Measurements from ENCODE around the gene SP9.

SP9 gene

DNA sequence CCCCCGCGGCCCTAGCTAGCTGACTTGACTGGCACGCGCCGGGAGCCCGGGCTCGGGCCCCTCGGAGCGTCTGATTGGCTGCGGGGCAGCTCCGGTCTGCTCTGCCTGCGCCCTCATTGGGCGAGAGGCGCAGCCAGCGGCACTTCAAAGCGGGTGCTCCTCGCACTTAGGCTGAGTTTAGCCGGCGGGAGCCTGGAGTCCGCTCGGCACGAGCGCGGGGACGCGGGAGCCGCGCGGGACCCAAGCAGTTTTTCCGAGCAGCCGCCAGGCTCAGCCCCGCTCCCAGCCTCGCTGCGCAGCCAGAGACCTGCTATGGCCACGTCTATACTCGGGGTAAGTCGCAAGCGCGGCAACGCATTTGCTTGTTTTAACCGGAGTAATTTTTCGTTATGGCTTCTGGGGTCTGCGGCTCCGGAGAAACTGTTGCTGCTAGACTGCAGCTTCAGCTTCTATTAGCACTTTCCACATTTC lies at the start of gene SP9:
TSS of gene SP9 (plus strand) at position 174 of the 471 bp plus-strand sequence. CDS start at position 313, 139 bp downstream.
- peak; percentile 74 for DNase-seq (ENCODE audit: low spot score)

DNA sequence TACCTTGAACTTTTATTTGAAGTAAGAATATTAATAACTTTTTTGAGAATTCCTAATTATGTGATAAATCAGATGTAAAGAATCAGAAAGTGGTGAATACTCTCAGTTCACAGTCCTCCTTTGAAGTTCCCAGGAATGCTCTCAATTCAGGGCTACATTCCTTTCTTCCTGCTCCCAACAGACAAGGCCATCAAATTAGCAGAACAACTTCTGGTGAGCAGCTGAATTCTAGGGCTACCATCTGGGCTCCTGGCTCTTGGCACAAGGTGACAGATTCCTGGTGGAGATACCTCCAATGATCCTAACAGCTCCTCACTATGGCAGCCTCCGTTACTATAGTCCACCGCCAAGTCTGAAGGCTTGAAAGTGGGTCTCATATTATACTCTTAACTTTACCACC lies 48.6 kb upstream of the SP9 start:
- DNase-seq (ENCODE audit: low spot score): no peak

DNA sequence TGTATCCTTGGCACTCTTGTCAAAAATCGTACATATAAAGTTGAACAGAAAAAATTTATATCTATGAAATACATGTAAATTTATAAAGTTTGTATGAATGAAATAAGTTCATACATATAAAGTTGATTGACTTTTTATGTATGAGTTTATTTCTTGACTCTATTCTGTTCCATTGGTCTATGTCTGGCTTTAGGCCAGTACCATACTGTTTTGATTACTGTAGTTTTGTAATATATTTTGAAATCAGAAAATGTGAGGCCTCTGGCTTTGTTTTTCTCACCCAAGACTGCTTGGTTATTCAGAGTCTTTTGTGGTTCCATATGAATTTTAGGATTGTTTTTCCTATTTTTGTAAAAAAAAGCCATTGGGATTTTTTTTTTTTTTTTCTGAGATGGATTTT lies 41.8 kb upstream of the SP9 start:
- DNase-seq (ENCODE audit: low spot score): no peak

DNA sequence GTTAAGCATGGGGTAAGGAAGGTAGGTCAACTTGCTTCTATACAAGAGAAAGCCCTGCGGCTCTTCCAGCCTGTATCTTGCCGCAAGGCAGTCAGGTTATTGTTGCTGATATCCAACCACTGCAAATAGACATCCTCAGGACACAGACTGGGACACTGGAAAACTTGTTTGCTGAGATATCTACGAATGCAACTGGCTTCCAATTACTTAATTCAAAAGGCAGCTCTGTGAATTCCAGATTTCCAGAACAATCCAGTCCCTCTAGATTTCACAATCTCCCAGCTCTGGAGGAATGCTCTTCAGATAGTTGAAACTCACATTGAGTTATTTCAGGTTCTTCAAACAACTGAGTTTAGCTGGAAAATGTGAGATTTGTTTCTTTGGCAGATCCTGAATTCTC lies 34.6 kb upstream of the SP9 start:
- DNase-seq (ENCODE audit: low spot score): no peak

DNA sequence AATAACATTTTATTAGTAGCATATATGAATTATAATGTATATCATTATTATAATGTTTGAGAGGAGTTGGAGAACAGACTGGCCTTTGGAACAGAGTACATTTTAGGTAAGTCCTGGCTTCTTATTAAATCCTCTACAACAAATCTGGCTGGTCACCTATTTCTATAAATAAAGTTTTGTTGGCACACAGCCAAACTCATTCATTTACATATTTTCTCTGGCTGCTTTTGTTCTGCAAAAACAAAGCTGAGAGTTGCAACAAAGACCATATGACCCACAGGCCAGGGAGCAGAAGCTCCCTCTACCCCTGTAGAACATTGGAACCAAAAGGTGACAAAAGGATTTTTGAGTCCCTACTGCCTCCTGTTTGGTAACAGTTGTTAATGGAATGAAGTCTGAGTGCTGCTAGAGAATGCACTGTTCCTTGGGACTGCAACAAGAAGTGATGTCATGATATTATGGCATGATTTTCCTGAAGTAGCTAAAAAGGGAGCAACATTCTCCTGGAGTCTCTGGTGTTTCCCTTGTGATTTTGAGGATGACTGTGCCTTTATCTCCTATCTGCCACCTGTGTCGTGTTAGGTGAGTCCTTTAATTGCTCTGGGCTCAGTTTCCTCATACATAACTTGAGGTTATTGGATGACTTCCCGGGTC lies 22.0 kb upstream of the SP9 start:
- DNase-seq (ENCODE audit: low spot score): no peak

DNA sequence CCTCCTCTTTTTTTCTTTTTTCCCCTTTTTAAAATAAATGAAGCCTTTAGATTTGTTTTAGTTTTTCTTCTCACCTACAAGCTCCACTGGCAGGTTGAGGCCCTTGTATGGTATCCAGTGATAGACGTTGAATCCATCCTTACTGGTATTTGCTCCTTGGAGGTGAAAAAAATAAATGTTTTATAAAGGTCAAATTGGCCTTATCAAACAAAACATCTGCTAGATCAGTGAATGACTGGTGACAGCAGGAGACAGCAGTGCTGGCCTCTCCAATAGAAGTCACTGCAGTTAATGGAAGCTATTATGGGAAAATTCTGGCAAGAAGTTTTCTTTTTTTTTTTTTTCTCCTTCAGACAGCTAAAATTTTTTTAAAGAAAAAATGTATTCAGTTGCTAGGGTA lies 12.6 kb upstream of the SP9 start:
- no peak for DNase-seq (ENCODE audit: low spot score)

DNA sequence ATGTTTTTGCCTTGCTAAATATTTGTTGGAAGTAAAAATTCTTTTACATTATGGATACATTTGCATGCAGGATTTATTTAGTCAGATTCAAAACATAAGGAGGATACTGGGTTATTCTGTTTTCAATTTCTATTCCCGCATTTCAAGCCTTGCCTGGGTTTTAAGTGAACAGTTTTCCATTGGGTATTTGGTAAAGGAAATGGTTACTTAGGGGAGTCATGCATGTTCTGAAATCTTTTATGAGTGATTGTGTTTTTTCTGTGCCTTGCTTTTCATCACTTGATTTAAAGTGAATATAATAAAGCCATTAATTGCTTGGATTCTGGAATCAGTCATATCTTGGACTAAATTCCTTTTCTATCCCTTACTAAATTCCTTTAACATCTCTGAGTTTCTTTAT lies 12.0 kb upstream of the SP9 start:
- DNase-seq (ENCODE audit: low spot score): no peak

DNA sequence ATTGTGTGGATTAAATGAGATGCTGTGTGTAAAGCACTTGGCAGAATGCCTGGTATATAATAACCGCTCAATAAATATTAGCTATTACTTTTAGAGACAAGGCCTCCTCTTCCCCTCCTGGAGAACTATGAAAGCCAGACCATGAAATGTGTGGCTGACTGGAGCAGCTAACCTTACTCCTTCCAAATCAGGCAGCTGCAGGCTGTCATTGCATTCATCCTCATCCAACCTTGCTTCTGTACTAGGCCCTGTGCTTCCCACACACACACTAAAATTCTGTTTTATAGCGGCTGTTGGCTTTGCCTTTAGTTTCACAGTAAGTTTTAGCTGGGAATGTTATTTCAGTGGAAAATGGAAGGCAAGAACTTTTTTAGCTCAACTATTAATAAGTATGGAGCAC lies 10.2 kb upstream of the SP9 start:
- no peak for DNase-seq (ENCODE audit: low spot score)

DNA sequence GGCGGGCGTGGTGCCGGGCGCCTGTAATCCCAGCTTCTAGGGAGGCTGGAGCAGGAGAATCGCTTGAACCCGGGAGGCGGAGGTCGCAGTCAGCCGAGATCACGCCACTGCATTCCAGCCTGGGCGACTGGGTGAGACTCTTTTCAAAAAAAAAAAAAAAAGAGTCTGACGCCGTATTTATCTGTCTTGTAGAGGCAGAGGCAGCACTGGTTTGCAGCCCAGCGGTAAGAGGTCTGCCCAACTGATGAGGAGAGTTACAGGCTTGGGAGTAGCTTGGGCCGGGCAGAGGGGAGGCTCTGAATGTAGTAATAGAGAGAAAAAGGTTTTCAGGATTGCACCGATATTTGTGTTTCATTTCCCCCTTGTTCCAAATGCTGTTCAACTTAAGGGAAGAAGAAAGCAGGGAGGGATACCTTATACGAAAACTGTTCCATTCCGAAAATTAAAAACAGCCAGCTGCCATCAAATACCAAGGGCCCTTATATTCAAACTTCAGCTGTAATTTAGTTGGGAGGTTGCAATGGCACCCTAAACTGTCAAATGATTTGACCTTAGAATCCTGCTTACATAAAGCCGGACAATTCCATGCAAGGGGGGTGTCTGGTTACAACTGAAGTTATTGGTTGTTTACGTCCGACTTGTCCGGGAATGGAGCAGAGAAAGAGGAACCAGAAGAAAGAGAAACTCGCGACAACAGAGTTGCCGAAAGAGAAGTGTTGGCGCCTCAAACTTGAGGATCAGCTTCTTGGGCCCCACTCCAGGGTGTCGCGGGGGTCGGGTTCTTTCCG lies 9.2 kb upstream of the SP9 start:
- no peak for DNase-seq (ENCODE audit: low spot score)

DNA sequence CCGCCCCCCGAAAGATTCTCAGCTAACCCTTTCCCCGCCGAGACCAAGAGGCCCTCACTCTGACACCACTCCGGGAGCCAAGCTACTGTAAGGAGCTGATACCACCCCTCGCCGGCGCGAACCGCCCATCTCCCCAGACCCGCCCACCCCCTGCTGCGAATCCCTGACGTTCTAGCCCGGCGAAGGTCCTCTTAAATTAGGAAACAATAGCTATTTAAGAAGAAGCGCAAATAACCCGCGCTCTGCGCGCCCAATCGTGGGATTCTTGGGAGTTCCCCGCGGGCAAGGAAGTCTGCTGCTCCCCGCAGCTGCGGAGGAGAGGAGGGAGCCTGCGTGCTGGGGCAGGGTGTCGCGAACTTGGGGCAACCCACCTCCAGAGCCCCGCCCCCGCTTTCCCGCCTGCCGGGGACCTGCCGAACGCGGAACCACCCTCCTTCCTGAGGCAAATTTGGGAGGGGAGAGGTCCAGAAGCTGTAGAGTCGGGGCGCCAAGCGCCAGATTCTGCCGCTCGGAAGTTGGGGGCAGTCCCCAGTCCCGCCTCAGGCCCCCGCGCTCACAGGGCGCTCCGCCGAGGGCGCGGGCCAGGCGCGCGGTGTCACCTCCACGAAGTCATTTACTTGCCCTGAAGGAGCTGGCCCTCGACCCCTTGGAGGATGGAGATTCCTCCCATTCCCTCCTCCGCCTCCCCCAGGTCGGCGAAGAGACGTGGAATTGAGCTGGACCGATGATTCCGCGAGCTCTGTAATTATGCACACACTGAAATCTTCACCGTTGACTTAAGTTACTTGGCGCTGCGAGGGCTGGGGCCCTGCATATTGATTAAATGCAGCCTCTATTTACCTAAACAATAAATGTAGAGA lies 8.4 kb upstream of the SP9 start:
- peak; percentile 35 for DNase-seq (ENCODE audit: low spot score)

DNA sequence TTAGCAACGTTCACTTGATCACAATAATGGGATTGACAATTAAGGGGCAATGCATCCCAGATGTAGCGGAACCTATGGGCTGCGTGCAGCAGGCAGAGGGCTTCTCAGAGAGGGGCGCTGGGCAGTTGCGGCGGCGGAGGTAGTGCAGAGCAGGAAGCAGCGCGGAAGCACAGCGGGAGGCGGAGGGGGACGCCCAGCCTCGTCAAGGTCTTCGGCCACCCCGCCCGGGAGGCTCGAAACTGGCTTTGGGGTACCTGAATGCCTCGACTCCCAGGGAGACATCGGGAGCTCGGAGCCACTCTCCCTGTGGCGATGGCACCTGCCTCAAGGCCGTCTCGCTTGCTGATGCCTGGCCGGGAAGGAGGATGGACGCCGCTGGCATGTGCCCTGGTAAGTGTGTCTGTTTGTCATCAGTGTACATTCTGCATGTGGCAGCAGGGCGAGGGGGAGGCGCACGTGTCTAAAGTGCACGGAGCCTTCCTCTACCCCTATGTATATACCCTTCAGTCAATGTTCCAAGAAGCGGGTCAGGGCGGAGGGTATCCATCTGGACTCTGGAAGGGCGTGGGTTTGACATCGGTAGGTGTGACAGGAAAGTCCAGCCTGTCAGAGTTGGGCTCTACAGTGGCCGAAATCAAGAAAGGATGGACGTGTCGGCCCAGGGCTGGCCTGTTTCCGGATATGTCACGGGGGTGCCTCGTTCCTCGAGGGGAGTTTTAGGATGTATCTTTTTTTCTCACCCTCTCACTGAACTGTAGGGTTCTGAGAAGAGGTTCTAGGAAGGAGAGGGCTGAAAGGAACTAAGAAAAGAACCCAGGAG lies 7.5 kb upstream of the SP9 start:
- peak; percentile 34 for DNase-seq (ENCODE audit: low spot score)

DNA sequence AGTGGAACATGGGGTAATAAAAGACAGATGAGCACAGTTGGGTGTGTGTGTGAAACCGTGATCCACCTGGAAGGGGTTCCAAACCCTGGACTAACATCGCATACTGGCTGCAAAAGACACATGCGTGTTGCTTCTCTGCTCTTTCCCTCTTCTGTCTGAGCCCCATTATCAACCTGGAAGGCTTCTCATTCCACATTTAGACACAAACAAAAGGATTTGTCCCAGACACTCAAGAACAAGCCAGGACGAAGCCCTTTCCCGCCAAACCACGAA lies 7.0 kb upstream of the SP9 start:
- no peak for DNase-seq (ENCODE audit: low spot score)

DNA sequence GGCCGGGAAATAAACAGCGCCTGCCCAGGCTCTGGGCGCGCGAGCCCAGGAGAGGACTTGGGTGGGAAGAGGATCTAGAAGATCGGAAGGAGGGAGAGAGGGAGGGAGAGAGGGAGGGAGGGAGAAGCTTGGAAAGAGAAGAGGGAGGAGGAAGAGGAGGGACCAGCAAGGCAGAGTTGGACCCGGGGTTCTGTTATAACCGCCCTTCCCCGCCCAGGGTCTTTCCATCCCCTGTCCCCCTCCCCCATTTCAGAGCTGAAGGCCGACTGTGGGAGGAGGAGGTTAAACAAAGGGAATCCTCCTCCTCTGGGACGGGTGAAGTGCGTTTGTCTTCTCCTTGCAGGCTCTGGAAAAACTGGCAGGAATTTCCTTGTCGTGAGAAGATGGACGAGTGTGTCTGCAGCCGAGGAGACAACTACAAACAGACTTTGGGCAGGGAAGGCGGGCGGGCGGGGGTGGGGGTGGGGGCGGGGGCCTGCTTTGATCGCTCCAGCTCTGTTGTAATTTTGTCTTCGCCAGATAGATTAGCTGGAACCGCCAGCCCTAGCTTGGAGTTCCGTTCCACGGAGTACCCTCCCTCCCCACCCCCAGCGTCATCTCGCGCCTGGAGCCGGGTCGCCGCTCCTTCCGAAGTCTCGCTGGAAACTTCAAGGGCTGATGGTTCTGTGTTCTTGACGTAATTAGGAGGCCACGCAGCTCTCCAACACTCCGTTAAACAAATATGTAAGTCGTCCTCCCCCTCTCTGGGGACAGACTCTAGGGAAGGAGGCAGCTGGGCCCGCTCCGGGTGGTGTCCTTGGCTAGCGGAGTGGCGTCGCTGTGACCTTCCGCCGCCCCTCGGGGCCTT lies 6.4 kb upstream of the SP9 start:
- DNase-seq (ENCODE audit: low spot score): peak; percentile 22

DNA sequence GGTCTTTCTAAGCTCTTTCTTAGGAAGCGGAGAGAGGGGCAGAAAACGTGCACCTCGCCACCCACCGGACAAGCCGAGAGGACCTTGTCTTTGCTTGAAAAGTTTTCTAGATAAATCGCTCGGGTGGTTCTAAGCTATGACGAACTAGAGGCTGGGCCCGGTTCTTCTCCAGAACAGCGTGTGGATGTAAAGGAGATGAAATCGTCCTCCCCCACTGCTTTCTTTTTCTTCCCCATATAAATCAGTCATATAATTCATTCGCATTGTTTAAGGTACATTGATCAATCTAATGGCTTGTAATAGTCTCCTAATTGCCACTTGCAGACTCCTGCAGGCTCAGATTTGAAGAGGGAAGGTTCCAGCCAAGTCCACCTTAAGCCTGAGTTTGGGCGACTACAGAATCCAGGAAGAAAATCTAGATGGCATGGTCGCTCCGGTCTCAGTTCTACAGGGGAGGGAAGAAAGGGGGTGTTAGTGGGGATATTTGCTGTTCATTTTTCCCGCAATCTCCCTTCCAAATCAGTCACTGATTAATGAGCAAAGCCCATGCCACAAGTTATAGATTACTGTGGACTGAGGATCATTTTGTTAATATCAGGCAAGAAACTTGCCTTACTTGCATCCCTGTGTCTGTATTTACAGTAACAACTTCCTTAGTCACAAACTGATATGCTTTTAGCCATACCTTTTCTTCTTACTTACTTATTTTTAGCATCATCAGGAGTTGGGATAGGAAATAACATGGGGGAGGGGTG lies 5.6 kb upstream of the SP9 start:
- DNase-seq (ENCODE audit: low spot score): no peak

DNA sequence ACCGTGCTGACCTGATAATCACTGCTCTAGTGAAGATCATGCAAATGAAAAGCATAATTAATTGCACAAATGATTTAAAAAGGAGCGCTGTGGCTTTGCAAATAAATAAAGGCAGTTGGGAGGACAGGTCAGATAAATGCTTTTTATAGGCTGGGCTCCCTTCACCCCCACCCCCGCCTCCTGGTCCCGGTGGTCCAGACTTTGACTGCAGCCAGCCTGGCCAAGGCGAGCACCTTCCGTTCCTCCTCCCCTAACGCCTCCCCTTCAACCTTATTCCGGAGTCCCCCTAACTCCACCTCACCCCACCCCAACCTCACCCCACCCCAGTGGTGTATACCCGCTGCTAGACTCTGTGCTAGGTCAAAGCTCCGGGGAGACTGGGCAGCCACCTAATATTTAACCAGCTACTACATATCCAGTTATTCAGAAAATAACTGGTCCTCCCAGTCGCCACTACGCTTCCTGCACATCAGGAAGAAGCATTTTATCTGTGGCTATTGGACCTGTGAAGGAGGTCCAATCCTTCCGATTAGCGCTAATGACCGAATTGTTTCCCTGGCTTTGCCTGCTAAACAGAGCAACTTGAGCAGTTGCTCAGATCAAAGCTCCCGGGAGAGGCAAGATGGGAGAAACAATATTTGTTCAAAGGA lies 3.7 kb upstream of the SP9 start:
- DNase-seq (ENCODE audit: low spot score): no peak

DNA sequence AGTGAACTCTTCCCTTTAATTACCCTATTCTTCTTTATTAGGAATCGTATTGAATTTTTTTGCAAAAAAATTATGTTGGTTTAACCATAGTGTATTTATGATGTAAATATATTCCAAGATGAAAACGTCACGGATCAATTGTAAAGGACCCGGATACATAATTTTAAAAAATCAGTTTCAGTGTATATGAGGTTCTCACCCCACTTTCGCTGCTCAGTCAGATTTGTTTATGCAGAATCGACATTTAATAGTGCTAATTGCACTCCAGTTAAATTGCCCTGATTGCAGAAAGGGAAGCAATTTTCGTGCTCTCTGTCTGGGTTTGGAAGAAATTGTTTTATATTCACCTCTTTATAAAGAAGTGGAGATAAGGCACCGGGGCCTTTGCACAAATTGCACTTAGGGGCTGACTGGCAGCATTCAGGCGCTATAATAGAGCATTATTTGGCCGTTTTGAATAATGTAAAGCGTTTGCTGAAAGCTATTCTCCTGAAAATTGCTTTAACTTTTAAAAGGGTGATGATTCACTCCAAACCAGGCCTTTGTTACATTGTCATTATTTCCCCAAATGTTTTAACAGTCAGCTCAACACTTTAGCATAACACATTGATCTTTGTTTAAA lies 3.0 kb upstream of the SP9 start:
- DNase-seq (ENCODE audit: low spot score): no peak

DNA sequence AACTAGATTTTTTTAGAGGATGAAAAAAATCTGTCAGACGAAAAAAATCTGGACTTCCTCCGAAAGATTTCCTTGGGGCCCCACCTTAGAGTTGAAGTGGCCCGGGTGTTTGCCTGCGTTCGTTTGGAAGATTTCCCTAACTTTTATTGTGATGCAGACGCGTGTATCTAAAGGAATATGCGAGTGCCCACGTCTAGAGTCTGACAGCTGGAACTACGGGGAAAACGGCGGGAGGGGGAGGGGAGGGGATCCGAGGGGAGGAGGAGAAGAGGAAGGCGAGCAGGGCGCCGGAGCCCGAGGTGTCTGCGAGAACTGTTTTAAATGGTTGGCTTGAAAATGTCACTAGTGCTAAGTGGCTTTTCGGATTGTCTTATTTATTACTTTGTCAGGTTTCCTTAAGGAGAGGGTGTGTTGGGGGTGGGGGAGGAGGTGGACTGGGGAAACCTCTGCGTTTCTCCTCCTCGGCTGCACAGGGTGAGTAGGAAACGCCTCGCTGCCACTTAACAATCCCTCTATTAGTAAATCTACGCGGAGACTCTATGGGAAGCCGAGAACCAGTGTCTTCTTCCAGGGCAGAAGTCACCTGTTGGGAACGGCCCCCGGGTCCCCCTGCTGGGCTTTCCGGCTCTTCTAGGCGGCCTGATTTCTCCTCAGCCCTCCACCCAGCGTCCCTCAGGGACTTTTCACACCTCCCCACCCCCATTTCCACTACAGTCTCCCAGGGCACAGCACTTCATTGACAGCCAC lies 2.4 kb upstream of the SP9 start:
- DNase-seq (ENCODE audit: low spot score): no peak

DNA sequence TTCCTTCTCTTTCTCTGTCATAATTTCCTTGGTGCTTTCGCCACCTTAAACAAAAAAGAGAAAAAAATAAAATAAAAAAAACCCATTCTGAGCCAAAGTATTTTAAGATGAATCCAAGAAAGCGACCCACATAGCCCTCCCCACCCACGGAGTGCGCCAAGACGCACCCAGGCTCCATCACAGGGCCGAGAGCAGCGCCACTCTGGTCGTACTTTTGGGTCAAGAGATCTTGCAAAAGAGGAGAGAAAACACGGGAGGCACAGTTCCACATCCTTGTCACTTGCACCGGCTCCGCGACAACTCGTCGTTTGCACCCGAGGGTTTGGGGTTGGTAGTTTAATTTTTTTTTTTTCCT lies 1.8 kb upstream of the SP9 start:
- no peak for DNase-seq (ENCODE audit: low spot score)
